Stomach (tissue), 9 donors: ENCODE results near the gene AGAP6. TPM values are rescaled to one million over a fixed set of nuclear protein-coding genes. Genes with fewer than 3 reads are reported as not detected.
"Not testable (repeated sequence)": the region's sequence is repeated elsewhere in the genome, so short reads cannot be mapped to it uniquely, and the experiment has no call there.

ENCODE experiments used
- DNase-seq, 2 donors: peaks; one replicate each; pipeline versions ENCODE4 v3.0.0 to v3.0.0-alpha.2; 2013 to 2019
- H3K27ac ChIP-seq, 5 donors: fragments of 200-600 bp in 4 of 5; sonication (generic) in 4 of 5; one replicate each; pipeline ENCODE4 v1.5.1; 2013 to 2019; ENCODE audit warnings: mild to moderate bottlenecking in 1 of 5, moderate library complexity in 1 of 5
- H3K27me3 ChIP-seq, 3 donors: fragments of 200-600 bp; sonication (generic); one replicate each; pipeline ENCODE4 v1.5.1; 2017 to 2019; ENCODE audit warnings: mixed run types in 1 of 3
- H3K36me3 ChIP-seq, 4 donors: fragments of 200-600 bp; sonication (generic); 1 replicate in 3 of 4; 2 replicates in 1 of 4; pipeline ENCODE4 v1.5.1; 2016 to 2019
- H3K4me1 ChIP-seq, 4 donors: fragments of 200-600 bp; sonication (generic); one replicate each; pipeline ENCODE4 v1.5.1; 2016 to 2019
- H3K4me3 ChIP-seq, 4 donors: fragments of 200-600 bp; sonication (generic) in 3 of 4; one replicate each; pipeline ENCODE4 v1.5.1; 2016 to 2019; ENCODE audit warnings: mild to moderate bottlenecking in 1 of 4
- H3K9me3 ChIP-seq, 4 donors: fragments of 200-600 bp; sonication (generic); one replicate each; pipeline ENCODE4 v1.5.1; 2016 to 2019
- WGBS, 5 donors: extraction: QIAGEN DNeasy Blood & Tissue Kit in 3 of 5; methylation state at CpG; one replicate each; pipeline versions ENCODE4 v1.1.5 to v1.1.7; 2013 to 2018; 5-methylcytosine and 5-hydroxymethylcytosine counted together
- intact Hi-C: fragments of 100-400 bp; cut with DNase I; formaldehyde crosslinking; loops from one replicate; pipeline ENCODE4 v1.15.1; 2023; ENCODE audit warnings: low total_unique reads
- polyA plus RNA-seq, 3 donors: library from polyadenylated mRNA; stranded (reverse); fragments of 200-250 nt; gene quantifications; one replicate each; pipeline ENCODE4 v1.2.3, GENCODE V29; 2013
- total RNA-seq, 5 donors: library from RNA; depleted of rRNA; stranded (reverse); fragments of >200 nt; gene quantifications; one replicate each; pipeline versions ENCODE4 v1.1.0 to v1.2.3, GENCODE V29; 2014 to 2016
- donor health status: healthy with polysubstance abuse.
- donor health status: Bipolar disorder and iron deficiency.
- donor health status: healthy.

Gene AGAP6
- total and polyA plus RNA-seq, 8 donors, result 3.1 to 80.8 (median 16.1) TPM

- intact Hi-C loops, H3K27me3 ChIP-seq, H3K4me1 ChIP-seq, DNase-seq, H3K9me3 ChIP-seq, H3K27ac ChIP-seq, H3K4me3 ChIP-seq: not testable (repeated sequence)
- peaks cover 0 to 18% (median 10%) of the 10 kb centered on the region in 4 donors for H3K36me3 ChIP-seq
- 72 to 100% (median 86%) methylated on average over 2 to 3 of the region's 3 CpGs for WGBS, 5 donors
These were observed 16.1 kb upstream of the AGAP6 start for GRCh38 chr10:49972094-49972493.

- H3K27ac ChIP-seq, H3K9me3 ChIP-seq, DNase-seq, H3K27me3 ChIP-seq, intact Hi-C loops, H3K4me3 ChIP-seq, H3K4me1 ChIP-seq: not testable (repeated sequence)
- 85 to 95% (median 92%) methylated on average over 3 of the region's 3 CpGs for WGBS, 5 donors
- peaks cover 0 to 17% (median 7%) of the 10 kb centered on the region in 4 donors for H3K36me3 ChIP-seq
These were observed 10.4 kb upstream of the AGAP6 start for GRCh38 chr10:49977756-49978155.

- WGBS, 5 donors, result 81 to 98% (median 87%) methylated on average over 2 to 3 of the region's 3 CpGs
- DNase-seq, H3K9me3 ChIP-seq, H3K27ac ChIP-seq, H3K4me3 ChIP-seq, H3K36me3 ChIP-seq, intact Hi-C loops, H3K4me1 ChIP-seq, H3K27me3 ChIP-seq: not testable (repeated sequence)
These were observed 999 bp upstream of the AGAP6 start for GRCh38 chr10:49987207-49987606.

GRCh38 chr10:49995321-49995720 lies 7.1 kb downstream of the AGAP6 start:
- H3K27me3 ChIP-seq, H3K4me1 ChIP-seq, H3K27ac ChIP-seq, DNase-seq, H3K9me3 ChIP-seq, H3K4me3 ChIP-seq, intact Hi-C loops: not testable (repeated sequence)
- 82 to 94% (median 87%) methylated on average over 4 to 5 of the region's 5 CpGs for WGBS, 5 donors
- peaks cover 0 to 11% (median 10%) of the 10 kb centered on the region in 4 donors for H3K36me3 ChIP-seq

GRCh38 chr10:50014024-50014423 lies 25.8 kb downstream of the AGAP6 start:
- H3K9me3 ChIP-seq, H3K36me3 ChIP-seq, H3K27ac ChIP-seq, intact Hi-C loops, DNase-seq, H3K4me3 ChIP-seq, H3K4me1 ChIP-seq, H3K27me3 ChIP-seq: not testable (repeated sequence)
- WGBS, 5 donors, result 71 to 91% (median 87%) methylated on average over 1 to 7 of the region's 7 CpGs

- H3K36me3 ChIP-seq, H3K4me3 ChIP-seq, H3K9me3 ChIP-seq, H3K4me1 ChIP-seq, intact Hi-C loops, H3K27ac ChIP-seq, DNase-seq, H3K27me3 ChIP-seq: not testable (repeated sequence)
- WGBS, 5 donors, result 65 to 90% (median 76%) methylated on average over 9 of the region's 9 CpGs
These were observed 27.5 kb downstream of the AGAP6 start for GRCh38 chr10:50015596-50016220.

- DNase-seq, H3K4me1 ChIP-seq, intact Hi-C loops, H3K27ac ChIP-seq, H3K36me3 ChIP-seq, H3K9me3 ChIP-seq, H3K4me3 ChIP-seq, H3K27me3 ChIP-seq: not testable (repeated sequence)
- WGBS, 5 donors, result 77 to 85% (median 83%) methylated on average over 5 of the region's 5 CpGs
These were observed 28.7 kb downstream of the AGAP6 start for GRCh38 chr10:50016926-50017325.

- H3K36me3 ChIP-seq, H3K27me3 ChIP-seq, H3K27ac ChIP-seq, DNase-seq, intact Hi-C loops, H3K4me3 ChIP-seq, H3K4me1 ChIP-seq, H3K9me3 ChIP-seq: not testable (repeated sequence)
- 70 to 96% (median 78%) methylated on average over 5 of the region's 5 CpGs for WGBS, 5 donors
These were observed 29.4 kb downstream of the AGAP6 start for GRCh38 chr10:50017646-50018045.

GRCh38 chr10:50019279-50019678 lies 31.1 kb downstream of the AGAP6 start:
- H3K9me3 ChIP-seq, H3K27ac ChIP-seq, DNase-seq, H3K27me3 ChIP-seq, intact Hi-C loops, H3K4me1 ChIP-seq, H3K4me3 ChIP-seq, H3K36me3 ChIP-seq: not testable (repeated sequence)
- WGBS, 5 donors, result 81 to 100% (median 86%) methylated on average over 1 to 3 of the region's 3 CpGs

GRCh38 chr10:50020451-50021024 lies 32.3 kb downstream of the AGAP6 start:
- H3K27ac ChIP-seq, H3K4me3 ChIP-seq, intact Hi-C loops, DNase-seq, H3K9me3 ChIP-seq, H3K36me3 ChIP-seq, H3K4me1 ChIP-seq: not testable (repeated sequence)
- H3K27me3 ChIP-seq, result peaks cover 0 to 14% (median 5%) of the 10 kb centered on the region in 3 donors
- WGBS, 5 donors, result 81 to 88% (median 86%) methylated on average over 6 to 13 of the region's 13 CpGs
